SK-N-SH (cell line): ENCODE results near the gene TMEM9. TPM values are rescaled to one million over a fixed set of nuclear protein-coding genes. Genes with fewer than 3 reads are reported as not detected.

Experiments used
- CTCF ChIA-PET: fragments of 300-600, 350-600 bp; formaldehyde crosslinking; extraction: SDS; loops from one replicate; lab custom pipeline; 2021; lab: Yijun Ruan, JAX
- POLR2A ChIA-PET: fragments of 350-600 bp; sonication (Branson Sonifier 250); formaldehyde crosslinking; extraction: SDS; loops from one replicate; lab custom pipeline; 2020; ENCODE audit warnings: antibody characterized with exemption, inconsistent platforms; lab: Yijun Ruan, JAX
- DNase-seq: peaks from one replicate; pipeline ENCODE4 v3.0.0; 2012
- H2AFZ ChIP-seq: fragments of 200-600 bp; sonication (generic); 2 replicates; pipeline ENCODE4 v1.8.1; 2016; ENCODE audit warnings: antibody characterized with exemption, mild to moderate bottlenecking, low read depth
- H3F3A ChIP-seq: fragments of 200-600 bp; sonication (generic); replicated peaks from 2 replicates; pipeline ENCODE3; 2016; ENCODE audit warnings: antibody characterized with exemption, mild to moderate bottlenecking; ENCODE audit not compliant: insufficient read depth
- H3K27ac ChIP-seq, 2 experiments: fragments of 200-500 bp in 1 of 2; fragments of 200-600 bp in 1 of 2; sonication (Bioruptor generic) in 1 of 2; sonication (generic), shearing (Covaris generic) in 1 of 2; 2 replicates each; pipeline versions ENCODE4 v1.5.1 to v1.6.1; 2014 to 2016; ENCODE audit warnings: low read depth in 2 of 2, inconsistent platforms in 1 of 2, low read length in 1 of 2, mild to moderate bottlenecking in 1 of 2, mixed read lengths in 1 of 2
- H3K27me3 ChIP-seq: fragments of 200-600 bp; sonication (generic), shearing (Covaris generic); 2 replicates; pipeline ENCODE4 v1.6.1; 2016; ENCODE audit warnings: mixed run types; ENCODE audit not compliant: insufficient read depth
- H3K36me3 ChIP-seq, 2 experiments: fragments of 200-500 bp in 1 of 2; fragments of 200-600 bp in 1 of 2; sonication (Bioruptor generic) in 1 of 2; sonication (generic) in 1 of 2; replicated peaks in 1 of 2; 2 replicates each; pipeline versions ENCODE3 to v1.5.1; 2014 to 2016; ENCODE audit warnings: low read length in 1 of 2, mild to moderate bottlenecking in 1 of 2; ENCODE audit not compliant: insufficient read depth in 2 of 2, control insufficient read depth in 1 of 2
- H3K4me1 ChIP-seq, 2 experiments: fragments of 200-500 bp in 1 of 2; fragments of 200-600 bp in 1 of 2; sonication (Bioruptor generic) in 1 of 2; sonication (generic), shearing (Covaris generic) in 1 of 2; 2 replicates each; pipeline versions ENCODE4 v1.5.1 to v1.6.1; 2014 to 2016; ENCODE audit warnings: low read depth in 1 of 2, low read length in 1 of 2, mixed run types in 1 of 2; ENCODE audit not compliant: insufficient read depth in 2 of 2, control insufficient read depth in 1 of 2
- H3K4me2 ChIP-seq: fragments of 200-600 bp; sonication (generic), shearing (Covaris generic); 2 replicates; pipeline ENCODE4 v1.6.1; 2017; ENCODE audit warnings: mixed run types
- H3K4me3 ChIP-seq, 2 experiments: fragments of 200-500 bp in 1 of 2; fragments of 200-600 bp in 1 of 2; sonication (Bioruptor generic) in 1 of 2; sonication (generic), shearing (Covaris generic) in 1 of 2; 2 replicates each; pipeline versions ENCODE4 v1.5.1 to v1.8.1; 2014 to 2016; ENCODE audit warnings: low read depth in 2 of 2, inconsistent platforms in 1 of 2, low read length in 1 of 2, mild to moderate bottlenecking in 1 of 2, mixed read lengths in 1 of 2, moderate library complexity in 1 of 2
- H3K79me2 ChIP-seq: fragments of 200-600 bp; sonication (generic); 2 replicates; pipeline ENCODE4 v1.8.1; 2017; ENCODE audit warnings: mild to moderate bottlenecking; ENCODE audit not compliant: insufficient read depth
- H3K9ac ChIP-seq: fragments of 200-600 bp; sonication (generic); 2 replicates; pipeline ENCODE4 v1.6.1; 2017; ENCODE audit warnings: mixed run types
- H3K9me2 ChIP-seq: fragments of 200-600 bp; sonication (generic); 2 replicates; pipeline ENCODE4 v1.6.1; 2017; ENCODE audit warnings: mixed run types
- H3K9me3 ChIP-seq: fragments of 200-600 bp; sonication (generic); 2 replicates; pipeline ENCODE4 v1.6.1; 2017; ENCODE audit warnings: mixed run types, mild to moderate bottlenecking, moderate library complexity
- H4K20me1 ChIP-seq: fragments of 200-600 bp; sonication (generic); 2 replicates; pipeline ENCODE4 v1.6.1; 2017; ENCODE audit warnings: mild to moderate bottlenecking, mixed run types; ENCODE audit not compliant: insufficient read depth
- CTCF ChIP-seq: fragments of 200-600 bp; sonication (generic); IDR thresholded peaks from 2 replicates; pipeline ENCODE4 v1.6.1; 2017; ENCODE audit warnings: antibody characterized with exemption, mild to moderate bottlenecking, moderate library complexity
- ELF1 ChIP-seq: IDR thresholded peaks from 2 replicates; pipeline ENCODE4 v1.4.0; 2012
- FOSL2 ChIP-seq: IDR thresholded peaks from 2 replicates; pipeline ENCODE4 v1.4.0; 2012; ENCODE audit warnings: low read depth, mild to moderate bottlenecking, moderate library complexity, borderline replicate concordance
- FOXJ3 ChIP-seq: sonication (generic); formaldehyde crosslinking; IDR thresholded peaks from 2 replicates; pipeline ENCODE4 v1.5.1; 2020; ENCODE audit warnings: mild to moderate bottlenecking, missing genetic modification reagents
- FOXM1 ChIP-seq: IDR thresholded peaks from 2 replicates; pipeline ENCODE4 v1.4.0; 2012; ENCODE audit warnings: low read depth, mild to moderate bottlenecking
- GABPA ChIP-seq: IDR thresholded peaks from 2 replicates; pipeline ENCODE4 v1.4.0; 2012; ENCODE audit warnings: low read depth, mild to moderate bottlenecking
- IRF3 ChIP-seq: fragments of 150-350 bp; IDR thresholded peaks from 2 replicates; pipeline ENCODE4 v1.6.1; 2016; ENCODE audit warnings: mild to moderate bottlenecking, low read depth, low read length
- JUND ChIP-seq: IDR thresholded peaks from 2 replicates; pipeline ENCODE4 v1.4.0; 2012
- MEF2A ChIP-seq: IDR thresholded peaks from 2 replicates; pipeline ENCODE4 v1.4.0; 2012; ENCODE audit warnings: low read depth, borderline replicate concordance
- MXI1 ChIP-seq: IDR thresholded peaks from 2 replicates; pipeline ENCODE4 v1.6.1; 2012; ENCODE audit warnings: mild to moderate bottlenecking, low read depth, low read length, improper control_type of control experiment
- NRF1 ChIP-seq: IDR thresholded peaks from 2 replicates; pipeline ENCODE4 v1.6.1; 2012; ENCODE audit warnings: low read depth, mild to moderate bottlenecking, low read length
- PBX3 ChIP-seq: IDR thresholded peaks from 2 replicates; pipeline ENCODE4; 2012
- RAD21 ChIP-seq: IDR thresholded peaks from 2 replicates; pipeline ENCODE4 v1.6.1; 2012; ENCODE audit warnings: mild to moderate bottlenecking, low read length
- RCOR1 ChIP-seq: fragments of 150-350 bp; IDR thresholded peaks from 2 replicates; pipeline ENCODE4 v1.6.1; 2017; ENCODE audit warnings: antibody characterized with exemption, low read length
- RXRA ChIP-seq: IDR thresholded peaks from 2 replicates; pipeline ENCODE4 v1.4.0; 2012; ENCODE audit warnings: low read depth, mild to moderate bottlenecking, borderline replicate concordance
- SIN3A ChIP-seq: IDR thresholded peaks from 2 replicates; pipeline ENCODE4 v1.6.1; 2012; ENCODE audit warnings: low read depth, mild to moderate bottlenecking, low read length, moderate library complexity, borderline replicate concordance
- SMC3 ChIP-seq: IDR thresholded peaks from 2 replicates; pipeline ENCODE4 v1.6.1; 2012; ENCODE audit warnings: low read depth, low read length, improper control_type of control experiment
- TAF1 ChIP-seq: IDR thresholded peaks from 2 replicates; pipeline ENCODE4 v1.6.1; 2012; ENCODE audit warnings: low read depth, mild to moderate bottlenecking, low read length, moderate library complexity, borderline replicate concordance
- USF2 ChIP-seq: fragments of 150-350 bp; IDR thresholded peaks from 2 replicates; pipeline ENCODE4 v1.6.1; 2017; ENCODE audit warnings: antibody characterized with exemption, low read length, low read depth, borderline replicate concordance
- WGBS: methylation state at CpG from one replicate; pipeline ENCODE4 v1.1.6; 2017; ENCODE audit warnings: low lambda C conversion rate; 5-methylcytosine and 5-hydroxymethylcytosine counted together
- polyA plus RNA-seq, 3 experiments: library from polyadenylated mRNA; depleted of rRNA; stranded (reverse); fragments of >200 nt; gene quantifications; 2 replicates each; pipeline ENCODE4 v1.2.3, GENCODE V29; 2012

TMEM9 gene
- polyA plus RNA-seq, 1 of the 3 experiments (the other 2 are of a cell fraction) = 126 TPM

- H3K9ac ChIP-seq = no peak overlapping the region
- H3K9me2 ChIP-seq = no peaks in the 10 kb centered on the region
- H3K4me3 ChIP-seq = no peak overlapping the region; a peak in 1 of 4 replicates
- no peaks in the 10 kb centered on the region for H3K9me3 ChIP-seq
- H3K79me2 ChIP-seq = no peaks in the 10 kb centered on the region
- no peaks in the 10 kb centered on the region for H4K20me1 ChIP-seq
- H3K27ac ChIP-seq = no peak overlapping the region
- CTCF ChIA-PET = interaction anchor here (0.7 to 4.2 kb wide), 14 partner anchors 10 to 148 kb away, joined by 3 to 28 read pairs (median 4); no protein-coding TSS in a partner anchor
- peaks cover 20% of the 10 kb centered on the region for H3K27me3 ChIP-seq
- H2AFZ ChIP-seq = no peak overlapping the region
- peaks cover 0 to 3% of the 10 kb centered on the region in 2 experiments; a peak in 1 of 4 replicates for H3K4me1 ChIP-seq
- TF ChIP-seq RXRA (no peak), FOXM1 (no peak), FOXJ3 (CRISPR knock-in tag) (no peak), CTCF (peak; percentile 64), MXI1 (no peak), GABPA (no peak), USF2 (no peak), SIN3A (no peak), RAD21 (peak; percentile 50), TAF1 (no peak), PBX3 (no peak), FOSL2 (no peak), MEF2A (no peak), RCOR1 (no peak), NRF1 (no peak), ELF1 (no peak), JUND (no peak), IRF3 (no peak), SMC3 (peak; percentile 33)
- peak; percentile 59 for DNase-seq
- 70% methylated on average over 9 of the region's 14 CpGs for WGBS
- no peaks in the 10 kb centered on the region for H3K36me3 ChIP-seq
- no peak overlapping the region for H3K4me2 ChIP-seq
- no peaks in the 10 kb centered on the region for H3F3A ChIP-seq
- POLR2A ChIA-PET = interaction anchor here (1.2 kb wide), 1 partner anchor 35 kb away, joined by 3 read pairs; the partner anchor contains the start of gene TMEM9
Measured at GRCh38 chr1:201119206-201120197, 34.8 kb downstream of the TMEM9 start.
